PC-3 (cell line): ENCODE measurements around the gene HMOX1. TPM values are rescaled to one million over a fixed set of nuclear protein-coding genes. Genes with fewer than 3 reads are reported as not detected.

Source experiments
- ATAC-seq: fragments of 200-7000 bp; cut with Tn5 transposase; 2 replicates; pipeline ENCODE4 v1.9.1; 2020; ENCODE audit warnings: mild to moderate bottlenecking, moderate library complexity
- BruUV-seq: library from RNA; stranded (reverse); fragments of 400-500 nt; replicated peaks from 2 replicates; lab custom pipeline; 2021; lab: Mats Ljungman, UMichigan
- CTCF ChIA-PET: fragments of 300-600 bp; sonication (Branson Sonifier 250); formaldehyde crosslinking; loops from one replicate; lab custom pipeline; 2022; ENCODE audit warnings: antibody characterized with exemption; lab: Charles Lee
- POLR2A ChIA-PET: fragments of 300-600 bp; sonication (Branson Sonifier 250); formaldehyde crosslinking; loops from one replicate; lab custom pipeline; 2022; ENCODE audit warnings: antibody characterized with exemption; ENCODE audit not compliant: unreplicated experiment; lab: Charles Lee
- DNase-seq: peaks from one replicate; pipeline ENCODE4 v3.0.0-alpha.2; 2015
- H2AFZ ChIP-seq: fragments of 300-600 bp; sonication (generic); 2 replicates; pipeline ENCODE4 v1.6.0; 2016; ENCODE audit warnings: antibody characterized with exemption, low read length
- H3F3A ChIP-seq: fragments of 300-600 bp; sonication (generic); one replicate; pipeline ENCODE4 v1.6.0; 2017; ENCODE audit warnings: antibody characterized with exemption, low read length, control low read depth, mild to moderate bottlenecking; ENCODE audit not compliant: unreplicated experiment
- H3K27ac ChIP-seq: fragments of 300-600 bp; sonication (generic); 2 replicates; pipeline ENCODE4 v1.5.1; 2016; ENCODE audit warnings: mild to moderate bottlenecking, low read length
- H3K27me3 ChIP-seq: fragments of 300-600 bp; sonication (generic); 2 replicates; pipeline ENCODE4 v1.6.1; 2016; ENCODE audit warnings: low read length, mixed read lengths
- H3K36me3 ChIP-seq: fragments of 300-600 bp; sonication (generic); 2 replicates; pipeline ENCODE4 v1.6.1; 2016; ENCODE audit warnings: low read depth, mixed run types, low read length, mixed read lengths
- H3K4me1 ChIP-seq: fragments of 300-600 bp; sonication (generic); 2 replicates; pipeline ENCODE4 v1.5.1; 2016; ENCODE audit warnings: low read length; ENCODE audit not compliant: insufficient read depth
- H3K4me2 ChIP-seq: fragments of 300-600 bp; sonication (generic); 2 replicates; pipeline ENCODE4 v1.6.0; 2016; ENCODE audit warnings: low read length
- H3K4me3 ChIP-seq: fragments of 300-600 bp; sonication (generic); 2 replicates; pipeline ENCODE4 v1.5.1; 2016; ENCODE audit warnings: mild to moderate bottlenecking, low read length, mixed read lengths
- H3K79me2 ChIP-seq: fragments of 300-600 bp; sonication (generic); 2 replicates; pipeline ENCODE4 v1.6.1; 2017; ENCODE audit warnings: low read length, mixed read lengths
- H3K9ac ChIP-seq: fragments of 300-600 bp; sonication (generic); 2 replicates; pipeline ENCODE4 v1.6.0; 2016; ENCODE audit warnings: mild to moderate bottlenecking, low read length
- H3K9me2 ChIP-seq: fragments of 300-600 bp; sonication (generic); replicated peaks from 2 replicates; pipeline ENCODE4 v1.6.1; 2016; ENCODE audit warnings: mixed run types, low read length, mixed read lengths
- H3K9me3 ChIP-seq: fragments of 300-600 bp; sonication (generic); 2 replicates; pipeline ENCODE4 v1.6.1; 2016; ENCODE audit warnings: low read length, mixed read lengths
- H4K20me1 ChIP-seq: fragments of 300-600 bp; sonication (generic); 2 replicates; pipeline ENCODE4 v1.6.1; 2016; ENCODE audit warnings: low read length, mixed read lengths
- EZH2 ChIP-seq: fragments of 300-600 bp; sonication (generic); IDR thresholded peaks from one replicate; pipeline ENCODE4 v1.6.1; 2017; ENCODE audit warnings: antibody characterized with exemption, mild to moderate bottlenecking, low read length; ENCODE audit not compliant: unreplicated experiment
- intact Hi-C: fragments of 100-400 bp; cut with micrococcal nuclease; formaldehyde crosslinking; loops from 2 replicates; pipeline ENCODE4 v1.9.0; 2023
- total RNA-seq: library from RNA; depleted of rRNA; stranded (reverse); fragments of >200 nt; gene quantifications from 2 replicates; pipeline ENCODE4 v1.2.3, GENCODE V29; 2014
- TF ChIP-seq, protein P1 (sequence below): fragments of 300-600 bp; sonication (generic); conservative IDR thresholded peaks from 2 replicates; pipeline ENCODE4 v1.5.1; 2017; ENCODE audit warnings: antibody characterized with exemption, low read depth, mild to moderate bottlenecking, low read length

The HMOX1 gene
- total RNA-seq, 1 experiment from 2014 or later = 16.5 TPM

- no peaks in the 10 kb centered on the region for H3K9me2 ChIP-seq
- DNase-seq = peak; percentile 81
- H3K4me1 ChIP-seq = peaks cover 11% of the 10 kb centered on the region
- ATAC-seq = peak; percentile 95
- H3K27ac ChIP-seq = peak overlapping the region; percentile 52
- TSS peak; percentile 45 for BruUV-seq
- H3F3A ChIP-seq = no peaks in the 10 kb centered on the region
- no peaks in the 10 kb centered on the region for H4K20me1 ChIP-seq
- ChIA-PET CTCF (interaction anchor here (0.5 to 1.2 kb wide), 10 partner anchors 21 to 773 kb away, joined by 3 to 11 read pairs (median 5); partner anchors contain the start of gene HMOX1), POLR2A (interaction anchor here (0.6 to 0.7 kb wide), 3 partner anchors 160 to 277 kb away, joined by 3 read pairs; no protein-coding TSS in a partner anchor)
- H2AFZ ChIP-seq = peak overlapping the region; percentile 83
- TF ChIP-seq EZH2 = no peak
- TF ChIP-seq, protein P1, sequence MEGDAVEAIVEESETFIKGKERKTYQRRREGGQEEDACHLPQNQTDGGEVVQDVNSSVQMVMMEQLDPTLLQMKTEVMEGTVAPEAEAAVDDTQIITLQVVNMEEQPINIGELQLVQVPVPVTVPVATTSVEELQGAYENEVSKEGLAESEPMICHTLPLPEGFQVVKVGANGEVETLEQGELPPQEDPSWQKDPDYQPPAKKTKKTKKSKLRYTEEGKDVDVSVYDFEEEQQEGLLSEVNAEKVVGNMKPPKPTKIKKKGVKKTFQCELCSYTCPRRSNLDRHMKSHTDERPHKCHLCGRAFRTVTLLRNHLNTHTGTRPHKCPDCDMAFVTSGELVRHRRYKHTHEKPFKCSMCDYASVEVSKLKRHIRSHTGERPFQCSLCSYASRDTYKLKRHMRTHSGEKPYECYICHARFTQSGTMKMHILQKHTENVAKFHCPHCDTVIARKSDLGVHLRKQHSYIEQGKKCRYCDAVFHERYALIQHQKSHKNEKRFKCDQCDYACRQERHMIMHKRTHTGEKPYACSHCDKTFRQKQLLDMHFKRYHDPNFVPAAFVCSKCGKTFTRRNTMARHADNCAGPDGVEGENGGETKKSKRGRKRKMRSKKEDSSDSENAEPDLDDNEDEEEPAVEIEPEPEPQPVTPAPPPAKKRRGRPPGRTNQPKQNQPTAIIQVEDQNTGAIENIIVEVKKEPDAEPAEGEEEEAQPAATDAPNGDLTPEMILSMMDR = peak; percentile 69
- intact Hi-C loops = loop anchor here (1.0 to 2.0 kb wide), 3 partner anchors 80 to 272 kb away; no protein-coding TSS in a partner anchor
- H3K36me3 ChIP-seq = no peaks in the 10 kb centered on the region
- H3K9ac ChIP-seq = peak overlapping the region; percentile 79
- no peaks in the 10 kb centered on the region for H3K9me3 ChIP-seq
- no peaks in the 10 kb centered on the region for H3K27me3 ChIP-seq
- peak overlapping the region; percentile 89 for H3K4me2 ChIP-seq
- peak overlapping the region; percentile 70 for H3K4me3 ChIP-seq
- H3K79me2 ChIP-seq = no peaks in the 10 kb centered on the region
Observed at GRCh38 chr22:35350539-35351503, 30.1 kb upstream of the HMOX1 start.

- Histone ChIP-seq H3F3A (no peaks in the 10 kb centered on the region), H3K9me2 (no peaks in the 10 kb centered on the region), H4K20me1 (no peaks in the 10 kb centered on the region), H3K27me3 (no peaks in the 10 kb centered on the region), H3K79me2 (no peaks in the 10 kb centered on the region), H3K4me3 (no peak overlapping the region), H3K9me3 (no peaks in the 10 kb centered on the region), H2AFZ (no peak overlapping the region), H3K27ac (no peak overlapping the region), H3K4me1 (peaks cover 11% of the 10 kb centered on the region), H3K9ac (no peak overlapping the region), H3K4me2 (no peak overlapping the region), H3K36me3 (no peaks in the 10 kb centered on the region)
- no peak for TF ChIP-seq EZH2
- TF ChIP-seq, protein P1 = peak; percentile 44; the same call in 1 of the 2 replicates
- POLR2A ChIA-PET = no interaction called here
- CTCF ChIA-PET = no interaction called here
- no TSS peak for BruUV-seq
- ATAC-seq = no peak
- intact Hi-C loops = no loop called here
- DNase-seq = peak; percentile 19
Observed at GRCh38 chr22:35352214-35353111, 28.4 kb upstream of the HMOX1 start.
